ENCODE measurements around the gene DLEC1.
"Not testable (repeated sequence)": the region's sequence is repeated elsewhere in the genome, so short reads cannot be mapped to it uniquely, and the experiment has no call there.

Gene DLEC1

DNA sequence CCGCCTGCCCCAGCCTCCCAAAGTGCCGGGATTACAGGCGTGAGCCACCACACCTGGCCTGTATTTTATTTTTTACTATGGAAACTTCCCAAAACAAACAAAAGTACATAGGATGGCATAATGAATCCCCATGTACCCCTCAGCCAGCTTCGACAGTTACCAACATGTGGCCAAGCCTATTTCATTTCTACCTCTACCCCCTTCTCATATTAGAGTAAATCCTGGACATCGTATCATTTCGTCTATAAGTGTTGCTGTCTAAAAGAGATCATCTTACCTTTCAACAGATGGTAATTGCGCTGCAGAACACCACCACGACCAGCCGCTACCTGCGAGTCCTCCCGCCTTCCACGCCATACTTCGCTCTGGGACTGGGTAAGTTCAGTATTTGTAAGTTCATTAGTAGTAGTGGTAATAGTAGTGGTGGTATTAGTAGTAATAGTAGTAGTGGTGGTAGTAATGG, 44.9 kb downstream of the DLEC1 start:
- no peak for DNase-seq (ENCODE audit: low read depth in 2 of 2, low spot score in 1 of 2)

DNA sequence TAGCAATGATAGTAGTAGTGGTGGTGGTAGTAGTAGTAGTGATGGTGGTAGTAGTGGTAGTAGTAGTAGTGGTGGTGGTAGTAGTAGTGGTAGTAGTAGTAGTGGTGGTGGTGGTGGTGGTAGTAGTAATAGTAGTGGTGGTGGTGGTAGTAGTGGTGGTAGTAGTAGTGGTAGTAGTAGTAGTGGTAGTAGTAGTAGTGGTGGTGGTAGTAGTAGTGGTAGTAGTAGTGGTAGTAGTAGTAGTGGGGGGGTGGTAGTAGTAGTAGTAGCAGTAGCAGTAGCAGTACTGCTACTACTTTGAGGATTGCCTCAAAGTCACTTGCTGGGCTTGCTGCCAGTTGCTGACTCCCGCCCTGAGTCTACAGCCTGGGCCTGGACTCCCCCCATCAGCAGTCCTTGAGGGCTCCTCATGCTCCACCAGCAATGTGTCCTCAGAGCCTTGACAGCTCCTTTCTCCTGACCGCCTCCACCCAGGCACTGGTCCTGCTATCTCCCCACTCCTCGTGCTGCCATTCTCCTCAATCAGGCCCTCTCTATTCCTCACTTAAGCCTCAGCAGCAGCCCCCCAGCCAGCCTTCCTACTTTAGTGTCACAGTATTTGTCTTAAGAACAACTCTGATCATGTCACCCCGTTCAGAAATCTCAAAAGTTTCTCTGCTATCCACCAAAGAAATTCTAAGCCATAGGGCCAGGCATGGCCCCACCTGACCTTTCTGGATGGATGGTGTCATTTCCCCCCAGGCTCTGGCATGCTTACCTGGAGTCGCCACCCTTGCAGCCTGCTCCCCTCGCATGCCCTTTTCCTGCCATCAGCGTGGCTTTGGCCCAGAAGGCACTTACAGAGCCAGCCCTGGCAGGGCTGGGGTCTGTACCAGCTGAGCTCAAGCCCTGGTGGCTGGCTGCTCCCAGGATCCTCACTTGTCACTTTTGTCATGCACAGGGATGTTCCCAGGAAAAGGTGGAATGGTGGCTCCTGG, 45.6 kb downstream of the DLEC1 start:
- DNase-seq (ENCODE audit: low read depth in 2 of 2, low spot score in 1 of 2): no peak

DNA sequence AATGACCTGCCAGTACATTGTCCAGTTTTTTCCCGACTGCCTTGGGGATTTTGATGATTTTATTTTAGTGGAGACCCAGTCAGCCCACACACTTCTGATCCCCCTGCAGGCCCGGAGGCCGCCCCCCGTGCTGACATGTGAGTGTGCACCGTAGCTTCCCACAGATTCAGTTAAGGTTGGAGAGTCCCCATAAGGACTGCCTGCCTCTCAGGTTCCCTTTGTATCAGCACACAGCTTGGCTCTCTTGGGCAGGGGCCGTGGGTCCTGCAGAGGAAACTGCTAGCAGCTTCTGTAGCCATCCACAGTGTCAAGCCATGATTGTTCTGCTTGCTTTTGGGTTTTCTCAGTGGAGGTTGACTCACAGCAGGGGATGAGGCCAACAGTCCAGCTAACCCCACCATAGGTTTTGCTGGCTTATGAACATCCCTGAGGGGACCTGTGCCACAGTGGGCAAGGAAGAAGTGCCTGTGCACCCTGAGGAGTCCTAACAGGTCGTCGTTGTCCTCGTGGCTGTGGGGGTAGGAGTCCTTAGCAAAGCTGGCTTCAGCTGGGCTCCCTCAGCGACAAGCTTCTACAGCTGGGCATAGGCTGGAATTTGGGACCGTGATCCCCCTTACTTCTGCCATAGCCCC, 46.4 kb downstream of the DLEC1 start:
- DNase-seq (ENCODE audit: low read depth in 2 of 2, low spot score in 1 of 2): no peak

DNA sequence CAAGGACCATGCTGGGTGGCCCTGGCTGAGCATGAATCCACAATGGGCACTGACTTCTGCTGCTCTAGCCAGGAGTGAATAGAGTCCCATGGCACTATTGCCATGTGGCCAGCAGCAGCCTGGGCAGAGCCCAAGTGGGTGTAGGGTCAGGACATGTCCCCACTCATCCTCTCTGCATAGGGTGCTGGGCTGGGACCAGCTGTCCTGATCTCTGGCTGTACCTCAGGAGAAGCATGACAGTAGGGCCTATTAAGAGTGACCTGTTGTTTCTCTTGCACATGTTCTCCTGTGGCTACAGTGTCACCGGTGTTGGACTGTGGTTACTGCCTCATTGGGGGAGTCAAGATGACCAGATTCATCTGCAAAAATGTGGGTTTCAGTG, 46.9 kb downstream of the DLEC1 start:
- no peak for DNase-seq (ENCODE audit: low read depth in 2 of 2, low spot score in 1 of 2)

DNA sequence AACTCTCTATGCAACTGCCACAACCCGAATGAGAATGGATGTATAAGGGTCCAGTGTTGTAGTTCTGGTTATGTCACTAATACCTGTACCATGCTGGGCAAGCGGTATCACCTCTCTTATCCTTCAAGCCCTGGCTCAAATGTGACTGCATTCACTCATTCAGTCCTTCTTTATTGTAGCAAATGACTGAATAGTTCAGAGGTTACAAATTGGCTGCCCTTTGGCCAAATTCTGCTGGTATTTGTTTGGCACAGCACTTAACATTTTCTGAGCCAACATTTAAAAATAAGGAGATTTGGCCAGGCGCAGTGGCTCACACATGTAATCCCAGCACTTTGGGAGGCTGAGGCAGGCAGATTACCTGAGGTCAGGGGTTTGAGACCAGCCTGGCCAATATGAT, 47.5 kb downstream of the DLEC1 start:
- no peak for DNase-seq (ENCODE audit: low read depth in 2 of 2, low spot score in 1 of 2)

DNA sequence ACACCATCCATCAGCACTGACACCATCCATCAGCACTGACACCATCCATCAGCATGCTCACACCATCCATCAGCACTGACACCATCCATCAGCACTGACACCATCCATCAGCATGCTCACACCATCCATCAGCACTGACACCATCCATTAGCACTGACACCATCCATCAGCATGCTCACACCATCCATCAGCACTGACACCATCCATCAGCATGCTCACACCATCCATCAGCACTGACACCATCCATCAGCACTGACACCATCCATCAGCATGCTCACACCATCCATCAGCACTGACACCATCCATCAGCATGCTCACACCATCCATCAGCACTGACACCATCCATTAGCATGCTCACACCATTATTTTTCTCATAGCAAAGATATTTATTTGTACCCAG, 48.3 kb downstream of the DLEC1 start:
- not testable (repeated sequence) for DNase-seq (ENCODE audit: low read depth in 2 of 2, low spot score in 1 of 2)

DNA sequence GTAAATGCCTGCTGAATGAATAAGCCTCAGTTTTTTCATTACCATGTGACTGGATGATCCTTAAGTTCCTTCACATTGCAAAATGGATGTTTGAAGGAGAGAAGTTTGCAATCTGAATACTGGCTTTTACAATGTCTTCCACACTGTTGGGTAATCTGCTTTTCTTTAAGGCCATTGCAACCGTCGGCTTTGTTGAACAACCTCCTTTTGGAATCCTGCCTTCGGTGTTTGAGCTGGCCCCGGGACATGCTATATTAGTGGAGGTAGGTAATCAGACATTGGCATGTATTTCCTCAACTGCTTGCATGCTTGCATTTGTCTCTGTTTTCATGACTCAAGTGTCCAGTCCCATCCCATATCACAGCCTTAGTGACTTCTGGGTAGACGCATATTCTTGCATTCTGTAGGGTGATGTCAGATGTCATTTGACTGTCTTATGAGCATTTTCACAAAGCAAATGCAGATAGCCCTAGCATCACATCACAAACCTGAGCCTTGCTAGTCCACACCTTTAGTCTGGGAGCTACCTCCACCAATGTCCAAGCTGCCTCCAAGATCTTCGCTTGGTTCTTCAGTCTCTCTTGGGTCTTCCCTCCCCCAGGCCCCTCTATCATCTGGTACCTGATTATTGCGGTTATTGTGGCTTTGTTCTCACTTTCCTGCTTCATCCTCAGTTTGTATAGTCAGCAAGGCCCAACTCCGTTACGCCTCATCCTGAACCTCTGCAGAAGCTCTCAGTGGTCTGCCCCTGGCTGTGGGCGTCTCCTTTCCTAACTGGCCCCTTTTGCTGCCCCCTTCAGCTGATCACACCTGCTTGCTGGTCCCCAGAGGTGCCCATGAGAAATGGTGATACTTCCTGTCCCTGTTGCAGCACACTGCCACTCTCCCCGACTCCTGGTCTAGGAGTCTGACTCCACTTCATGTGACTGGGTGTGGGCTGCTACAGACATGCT, 49.4 kb downstream of the DLEC1 start:
- DNase-seq (ENCODE audit: low read depth in 2 of 2, low spot score in 1 of 2): no peak

DNA sequence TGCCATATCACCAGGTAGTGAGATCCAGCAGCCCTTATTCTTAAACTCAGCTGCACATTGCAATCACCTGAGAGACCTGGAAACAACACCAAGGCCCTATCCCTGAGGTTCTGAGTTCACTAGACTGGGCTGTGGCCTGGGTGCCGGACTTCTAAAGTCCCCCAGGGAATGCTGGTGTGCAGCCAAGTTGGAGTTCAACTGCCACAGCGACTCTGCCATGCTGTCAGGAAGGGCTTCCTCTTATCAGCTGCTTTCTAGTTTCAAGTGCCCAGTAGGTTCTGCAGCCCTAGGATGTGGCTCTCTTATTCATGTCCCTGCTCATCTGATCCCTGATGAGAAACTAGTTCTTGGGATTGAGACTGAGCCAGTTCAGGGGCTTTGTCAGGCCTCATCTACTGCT, 50.2 kb downstream of the DLEC1 start:
- no peak for DNase-seq (ENCODE audit: low read depth in 2 of 2, low spot score in 1 of 2)

DNA sequence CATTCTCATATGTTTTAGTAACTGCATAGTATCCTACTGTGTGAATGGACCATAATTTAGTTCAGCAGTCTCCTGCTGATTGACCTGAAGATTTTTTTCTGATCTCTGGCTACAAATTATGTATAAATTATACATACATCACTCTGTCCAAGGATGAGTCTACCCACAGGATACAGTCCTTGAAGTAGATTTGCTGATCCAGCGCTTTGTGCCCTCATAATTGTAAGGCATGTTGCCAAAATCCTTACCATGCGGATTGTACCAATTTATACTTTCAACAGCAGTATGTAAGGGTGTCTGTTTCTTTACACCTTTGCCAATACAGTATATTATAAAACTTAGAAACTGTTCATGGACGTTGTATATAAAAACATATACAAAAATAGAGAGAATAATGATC, 51.4 kb downstream of the DLEC1 start:
- DNase-seq (ENCODE audit: low read depth in 2 of 2, low spot score in 1 of 2): no peak

DNA sequence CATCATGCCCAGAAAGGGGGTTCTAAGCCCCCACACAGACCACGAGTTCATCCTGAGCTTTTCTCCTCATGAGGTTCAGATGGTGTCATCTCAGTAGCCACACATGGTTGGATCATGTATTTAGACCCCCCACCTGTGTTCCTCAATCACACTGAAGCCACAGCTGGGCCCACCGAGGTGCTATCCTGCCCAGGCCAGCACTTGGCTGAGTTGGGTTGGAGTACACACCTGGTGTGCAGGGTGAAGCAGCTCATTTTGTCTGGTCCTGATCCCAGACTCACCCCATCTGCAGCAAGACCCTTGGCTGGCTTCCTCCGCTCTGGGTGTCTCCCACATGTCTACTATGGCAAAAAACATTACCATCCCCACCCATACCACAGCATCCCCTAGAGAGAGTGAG, 56.0 kb downstream of the DLEC1 start:
- DNase-seq (ENCODE audit: low read depth in 2 of 2, low spot score in 1 of 2): no peak

DNA sequence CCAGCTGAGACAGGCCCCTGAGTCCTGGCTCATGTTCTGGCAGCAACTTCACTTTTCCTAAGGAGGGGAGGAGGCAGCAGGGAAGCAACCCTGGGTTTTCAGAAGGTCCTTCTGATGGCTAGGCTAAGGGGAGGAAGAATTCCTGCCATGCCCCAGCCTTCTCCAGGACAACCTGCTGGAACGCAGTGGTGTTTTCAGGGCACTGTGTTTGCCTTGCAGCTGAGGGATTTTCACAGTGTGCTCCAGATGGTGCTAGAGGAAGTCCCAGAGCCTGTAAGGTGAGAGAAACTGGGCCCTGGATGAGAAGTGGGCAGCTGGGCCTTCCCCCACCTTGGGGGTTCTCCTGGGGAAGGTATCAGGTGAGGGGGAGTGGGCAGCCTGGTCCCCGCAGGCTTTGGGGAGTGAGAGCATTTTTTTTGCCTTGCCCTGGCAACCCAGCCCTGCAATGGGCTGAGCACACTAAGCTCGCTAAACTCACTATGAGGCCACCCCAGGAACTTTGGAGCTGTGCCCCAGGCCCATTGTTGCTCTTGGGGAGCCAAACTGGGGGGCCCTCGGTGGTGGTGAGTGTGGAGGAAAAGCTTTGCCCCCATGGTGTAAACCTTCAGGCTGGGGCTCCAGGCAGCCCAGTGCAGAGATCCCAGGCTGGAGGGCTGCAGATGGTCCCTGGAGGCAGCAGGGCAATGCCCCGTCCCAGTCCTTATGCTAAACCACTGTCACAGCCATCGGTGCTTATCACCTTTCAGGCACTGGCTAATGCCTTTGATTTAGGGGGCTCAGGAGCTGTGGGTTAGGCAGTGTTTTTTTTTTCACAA, 56.9 kb downstream of the DLEC1 start:
- no peak for DNase-seq (ENCODE audit: low read depth in 2 of 2, low spot score in 1 of 2)

DNA sequence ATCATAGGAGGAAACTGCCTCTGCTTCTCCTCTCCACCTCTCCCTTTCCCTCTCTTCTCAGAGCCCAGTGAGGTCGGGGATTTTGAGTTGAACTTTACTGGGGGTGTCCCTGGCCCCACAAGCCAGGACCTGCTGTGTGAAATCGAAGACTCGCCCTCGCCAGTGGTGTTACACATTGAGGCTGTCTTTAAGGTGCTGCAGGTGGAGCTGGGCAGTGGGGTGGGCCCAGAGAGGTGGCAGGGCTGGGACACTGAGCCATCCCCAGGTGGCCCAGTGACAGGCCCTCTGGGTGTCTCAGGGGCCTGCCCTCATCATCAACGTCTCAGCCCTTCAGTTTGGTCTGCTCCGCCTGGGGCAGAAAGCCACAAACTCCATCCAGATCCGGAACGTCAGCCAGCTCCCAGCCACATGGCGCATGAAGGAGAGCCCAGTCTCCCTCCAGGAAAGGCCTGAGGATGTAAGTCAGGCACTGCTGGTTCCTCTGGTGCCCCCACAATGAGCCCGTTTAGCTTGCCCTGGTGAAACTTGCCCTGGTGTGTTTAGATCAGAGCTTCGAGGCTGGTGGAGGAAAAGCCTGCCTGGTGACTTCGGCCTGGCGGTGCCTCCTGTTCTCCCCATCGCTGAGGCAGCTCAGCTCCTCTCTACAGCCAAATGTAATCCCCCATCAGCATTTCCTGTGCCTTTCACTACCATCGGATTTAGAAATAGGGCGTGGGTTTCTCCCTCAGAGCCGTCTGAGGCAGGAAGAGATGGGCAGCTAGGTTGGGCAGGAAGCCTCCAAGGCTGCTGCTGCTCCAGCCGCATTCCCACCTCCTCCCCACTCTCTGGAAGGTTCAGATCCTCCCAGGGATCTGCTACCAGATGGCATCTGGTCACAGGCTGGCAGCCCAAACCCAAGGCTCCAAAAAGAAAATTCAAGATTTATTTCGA, 58.7 kb downstream of the DLEC1 start:
- no peak for DNase-seq (ENCODE audit: low read depth in 2 of 2, low spot score in 1 of 2)

DNA sequence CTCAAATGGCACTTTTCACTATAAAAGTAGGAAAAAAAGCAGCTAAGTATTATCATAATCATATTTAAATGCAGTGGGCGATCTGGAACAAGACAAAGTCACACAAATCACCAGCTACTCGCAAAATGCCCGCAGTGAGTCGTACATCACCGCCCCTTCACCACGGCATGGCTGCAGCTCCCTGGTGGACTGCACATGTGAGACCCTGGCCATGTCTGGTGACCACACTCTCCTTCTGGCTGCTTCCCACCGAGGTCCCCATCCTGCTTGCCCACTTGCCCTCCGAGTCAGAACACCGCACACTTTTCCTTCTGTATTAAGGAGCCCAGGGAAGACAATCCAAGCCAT, 59.3 kb downstream of the DLEC1 start:
- DNase-seq (ENCODE audit: low read depth in 2 of 2, low spot score in 1 of 2): no peak

DNA sequence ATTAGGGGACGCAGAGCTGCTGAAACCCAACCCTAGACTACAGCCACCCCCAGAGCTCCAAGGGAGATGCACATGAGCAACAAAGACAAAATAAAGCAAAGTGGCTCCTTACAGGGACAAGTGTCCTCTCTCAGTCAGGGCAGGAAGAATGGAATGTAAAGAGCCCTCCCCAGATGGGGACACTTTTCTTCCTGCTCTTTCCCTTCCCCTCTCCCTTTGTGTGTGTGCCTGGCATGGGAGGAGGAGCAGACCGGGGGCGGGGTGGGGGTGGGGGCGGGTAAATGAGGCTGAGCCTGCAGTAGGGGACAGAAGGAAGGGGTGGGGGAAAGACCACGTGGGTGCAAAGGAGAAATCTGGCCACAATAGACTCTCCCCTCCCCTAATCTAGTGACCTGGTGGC, 60.5 kb downstream of the DLEC1 start:
- no peak for DNase-seq (ENCODE audit: low read depth in 2 of 2, low spot score in 1 of 2)

DNA sequence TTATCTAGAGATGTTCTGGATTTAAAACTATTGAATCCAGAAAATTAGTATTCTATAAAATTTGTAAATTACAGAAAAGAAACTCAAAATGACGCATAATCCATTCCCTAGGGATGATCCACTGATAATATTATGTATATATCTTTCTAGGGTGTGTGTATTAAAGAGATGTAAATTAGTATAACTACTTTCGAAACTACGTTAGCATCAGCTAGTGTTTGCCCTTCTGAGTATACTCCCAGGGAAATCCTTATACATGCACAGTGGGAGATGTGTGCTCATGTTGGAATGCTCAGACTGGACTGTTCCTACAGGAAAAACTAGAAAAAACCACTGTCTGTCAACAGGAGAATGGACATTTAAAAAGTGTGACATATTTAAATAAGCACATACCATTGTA, 61.5 kb downstream of the DLEC1 start:
- no peak for DNase-seq (ENCODE audit: low read depth in 2 of 2, low spot score in 1 of 2)

DNA sequence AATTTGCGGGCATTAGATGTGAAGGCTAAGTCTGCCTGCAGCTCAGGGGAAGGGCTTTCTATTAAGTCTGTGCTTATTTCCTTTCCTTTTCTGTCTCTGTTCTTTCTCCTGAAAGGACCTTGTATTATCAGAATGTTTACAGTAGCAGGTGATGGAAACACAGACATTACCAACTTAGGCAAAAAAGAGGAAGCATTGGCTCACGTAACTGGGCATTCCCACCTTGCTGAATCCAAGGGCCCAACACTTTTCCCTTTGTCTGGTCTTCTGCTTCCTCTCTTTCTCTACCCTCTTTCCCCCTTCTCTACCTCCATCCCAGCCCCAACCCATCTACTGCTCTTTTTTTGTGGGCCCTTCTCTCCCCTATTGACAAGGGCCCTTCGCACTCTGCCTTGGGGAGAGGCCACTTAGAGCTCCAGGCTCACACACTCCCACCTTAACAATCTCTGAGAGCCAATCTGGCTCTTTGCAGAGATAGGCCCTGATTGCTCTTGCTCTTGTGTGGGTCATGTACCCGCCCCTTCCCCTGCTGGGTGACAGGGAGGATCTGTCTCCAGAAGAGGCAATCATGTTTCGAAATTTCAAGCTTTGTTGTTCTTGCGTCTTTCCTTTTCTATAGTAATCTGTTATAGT, 62.9 kb downstream of the DLEC1 start:
- DNase-seq (ENCODE audit: low read depth in 2 of 2, low spot score in 1 of 2): no peak

DNA sequence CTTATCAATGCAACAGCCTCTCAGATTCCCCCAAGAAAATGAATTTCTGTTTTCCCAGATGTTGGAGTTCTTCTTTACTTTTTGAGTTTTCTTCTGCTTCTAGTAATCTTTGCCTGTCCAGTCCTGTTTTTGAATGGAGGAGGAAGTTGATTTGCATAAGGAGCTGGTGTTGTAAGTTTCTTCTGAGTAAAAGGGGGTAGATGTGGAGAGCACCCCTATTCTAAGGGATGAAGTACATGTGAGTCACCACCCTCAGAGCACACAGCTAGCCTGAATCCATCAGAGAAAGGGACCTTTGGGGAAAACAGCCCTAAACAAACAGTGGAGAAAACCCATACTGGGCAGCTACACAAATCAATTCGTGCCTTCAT, 63.4 kb downstream of the DLEC1 start:
- DNase-seq (ENCODE audit: low read depth in 2 of 2, low spot score in 1 of 2): no peak

DNA sequence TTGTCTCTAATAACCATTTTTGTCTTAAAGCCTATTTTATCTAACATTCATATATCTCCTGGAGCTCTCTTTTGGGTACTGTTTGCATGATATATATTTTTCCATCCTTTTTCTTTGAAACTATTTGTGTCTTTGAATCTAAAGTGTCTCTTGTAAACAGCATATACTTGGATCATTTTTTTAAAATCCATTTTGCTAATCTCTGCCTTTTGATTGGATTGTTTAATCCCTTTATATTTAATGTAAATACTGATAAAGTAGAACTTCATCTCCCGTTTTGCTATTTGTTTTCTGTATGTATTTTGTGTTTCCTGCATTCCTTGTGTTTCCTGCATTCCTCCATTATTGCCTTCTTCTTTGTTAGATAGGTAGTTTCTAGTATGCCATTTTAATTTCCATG, 66.5 kb downstream of the DLEC1 start:
- DNase-seq (ENCODE audit: low read depth in 2 of 2, low spot score in 1 of 2): no peak

Measured in stimulated activated CD8-positive, alpha-beta memory T cell treated with anti-CD3 and anti-CD28 coated beads, Interleukin-4, amount 100 ng/mL, for 4 hours (primary cell).